H1 (cell line): ENCODE data around the gene AGBL1. TPM values are rescaled to one million over a fixed set of nuclear protein-coding genes. Genes with fewer than 3 reads are reported as not detected.

Source experiments
- CTCF ChIA-PET: fragments of 300-600 bp; sonication (Branson Sonifier 250); formaldehyde crosslinking; loops from one replicate; lab custom pipeline; 2021; ENCODE audit not compliant: partially characterized antibody; lab: Charles Lee
- POLR2A ChIA-PET: fragments of 300-600 bp; sonication (Branson Sonifier 250); formaldehyde crosslinking; loops from one replicate; lab custom pipeline; 2021; ENCODE audit warnings: inconsistent platforms; ENCODE audit not compliant: partially characterized antibody; lab: Charles Lee
- DNase-seq, 2 experiments: peaks; one replicate each; pipeline versions ENCODE4 v3.0.0 to v3.0.0-alpha.2; 2010 to 2022; ENCODE audit warnings: low spot score in 2 of 2, low read depth in 1 of 2, mixed read lengths in 1 of 2
- FAIRE-seq: peaks from 2 replicates; lab custom pipeline; 2011; peaks lifted over from hg19 to GRCh38; lab: Jason Lieb, UNC
- H2AFZ ChIP-seq: 2 replicates; pipeline ENCODE4 v1.8.1; 2012; ENCODE audit warnings: low read length, inconsistent platforms
- H2AK5ac ChIP-seq: 2 replicates; pipeline ENCODE4 v1.6.1; 2013; ENCODE audit warnings: low read depth, low read length
- H2BK120ac ChIP-seq: replicated peaks from 2 replicates; pipeline ENCODE3; 2013; ENCODE audit warnings: low read depth, low read length, inconsistent platforms
- H2BK12ac ChIP-seq: 2 replicates; pipeline ENCODE4 v1.6.1; 2013; ENCODE audit warnings: low read depth, low read length
- H2BK15ac ChIP-seq: 2 replicates; pipeline ENCODE4 v1.6.1; 2013; ENCODE audit warnings: low read length
- H2BK20ac ChIP-seq: 2 replicates; pipeline ENCODE4 v1.6.1; 2013; ENCODE audit warnings: low read length
- H2BK5ac ChIP-seq: 2 replicates; pipeline ENCODE4 v1.6.1; 2013; ENCODE audit warnings: low read depth, low read length
- H3K14ac ChIP-seq: 2 replicates; pipeline ENCODE4 v1.6.1; 2013; ENCODE audit warnings: inconsistent platforms; ENCODE audit not compliant: insufficient read length
- H3K18ac ChIP-seq: 2 replicates; pipeline ENCODE4 v1.6.1; 2013; ENCODE audit warnings: low read length; ENCODE audit errors: extremely low read depth
- H3K23ac ChIP-seq: 2 replicates; pipeline ENCODE4 v1.6.1; 2013; ENCODE audit warnings: inconsistent platforms; ENCODE audit not compliant: insufficient read length
- H3K23me2 ChIP-seq: 2 replicates; pipeline ENCODE4 v1.6.1; 2013; ENCODE audit warnings: low read depth, low read length
- H3K27ac ChIP-seq: 2 replicates; pipeline ENCODE4 v1.6.1; 2011; ENCODE audit warnings: low read depth, low read length, inconsistent platforms
- H3K27me3 ChIP-seq, 4 experiments: replicated peaks in 1 of 4; 1 replicate in 1 of 4; 2 replicates in 3 of 4; pipeline versions ENCODE4 v1.6.1 to v1.8.1; 2011 to 2013; ENCODE audit warnings: low read length in 3 of 4, mild to moderate bottlenecking in 3 of 4, inconsistent platforms in 2 of 4, mixed read lengths in 2 of 4, moderate library complexity in 1 of 4; ENCODE audit not compliant: control insufficient read depth in 3 of 4, insufficient read depth in 3 of 4; ENCODE audit errors: extremely low read depth in 1 of 4
- H3K36me3 ChIP-seq, 4 experiments: 2 replicates each; pipeline versions ENCODE4 v1.6.1 to v1.8.1; 2011 to 2013; ENCODE audit warnings: mild to moderate bottlenecking in 4 of 4, low read length in 3 of 4, moderate library complexity in 2 of 4, control low read depth in 1 of 4, inconsistent platforms in 1 of 4; ENCODE audit not compliant: insufficient read depth in 4 of 4, control insufficient read depth in 2 of 4
- H3K4ac ChIP-seq: replicated peaks from 2 replicates; pipeline ENCODE3; 2013; ENCODE audit warnings: low read length, low read depth, mixed read lengths, inconsistent platforms; ENCODE audit not compliant: insufficient read length
- H3K4me1 ChIP-seq, 4 experiments: replicated peaks in 1 of 4; 1 replicate in 1 of 4; 2 replicates in 3 of 4; pipeline versions ENCODE4 v1.6.1 to v1.8.1; 2011 to 2013; ENCODE audit warnings: low read length in 3 of 4, inconsistent platforms in 2 of 4, mixed read lengths in 1 of 4; ENCODE audit not compliant: insufficient read depth in 4 of 4, control insufficient read depth in 3 of 4
- H3K4me2 ChIP-seq, 2 experiments: 2 replicates each; pipeline versions ENCODE4 v1.6.1 to v1.8.1; 2011 to 2013; ENCODE audit warnings: low read depth in 2 of 2, low read length in 2 of 2, control low read depth in 1 of 2, inconsistent platforms in 1 of 2, mild to moderate bottlenecking in 1 of 2; ENCODE audit not compliant: insufficient read depth in 1 of 2
- H3K4me3 ChIP-seq, 4 experiments: fragments of 200-600, 300-600 bp in 1 of 4; sonication (generic), shearing (Covaris generic), sonication (Bioruptor Twin) in 1 of 4; 2 replicates each; pipeline versions ENCODE4 v1.5.1 to v1.8.1; 2011 to 2016; ENCODE audit warnings: low read length in 4 of 4, low read depth in 3 of 4, control low read depth in 2 of 4, inconsistent platforms in 2 of 4, mild to moderate bottlenecking in 2 of 4, mixed read lengths in 1 of 4, moderate library complexity in 1 of 4; ENCODE audit not compliant: insufficient read depth in 2 of 4; ENCODE audit errors: extremely low read depth in 1 of 4
- H3K56ac ChIP-seq: replicated peaks from 2 replicates; pipeline ENCODE3; 2013; ENCODE audit warnings: low read depth, mild to moderate bottlenecking, mixed read lengths, low read length, inconsistent platforms; ENCODE audit not compliant: insufficient read length
- H3K79me1 ChIP-seq: 2 replicates; pipeline ENCODE4 v1.6.1; 2013; ENCODE audit warnings: low read depth, low read length, control low read depth
- H3K79me2 ChIP-seq, 2 experiments: 2 replicates each; pipeline versions ENCODE4 v1.6.1 to v1.8.1; 2012 to 2013; ENCODE audit warnings: low read length in 2 of 2, mild to moderate bottlenecking in 2 of 2, inconsistent platforms in 1 of 2; ENCODE audit not compliant: insufficient read depth in 2 of 2, control insufficient read depth in 1 of 2
- H3K9ac ChIP-seq, 4 experiments: replicated peaks in 1 of 4; 1 replicate in 1 of 4; 2 replicates in 3 of 4; pipeline versions ENCODE4 v1.6.1 to v1.8.1; 2011 to 2013; ENCODE audit warnings: low read depth in 3 of 4, low read length in 3 of 4, control low read depth in 2 of 4, mild to moderate bottlenecking in 2 of 4, moderate library complexity in 2 of 4, inconsistent platforms in 1 of 4; ENCODE audit errors: extremely low read depth in 1 of 4
- H3K9me3 ChIP-seq, 2 experiments: 2 replicates each; pipeline versions ENCODE4 v1.6.1 to v1.8.1; 2012 to 2013; ENCODE audit warnings: mild to moderate bottlenecking in 2 of 2, moderate library complexity in 2 of 2, control low read depth in 1 of 2, inconsistent platforms in 1 of 2, low read depth in 1 of 2, low read length in 1 of 2, mixed read lengths in 1 of 2; ENCODE audit not compliant: insufficient read depth in 2 of 2
- H4K20me1 ChIP-seq, 2 experiments: replicated peaks in 1 of 2; 2 replicates each; pipeline versions ENCODE3 to v1.8.1; 2011 to 2013; ENCODE audit warnings: inconsistent platforms in 2 of 2, low read length in 2 of 2, mild to moderate bottlenecking in 1 of 2; ENCODE audit not compliant: insufficient read depth in 2 of 2, control insufficient read depth in 1 of 2
- H4K5ac ChIP-seq: 2 replicates; pipeline ENCODE4 v1.6.1; 2013; ENCODE audit warnings: low read length, low read depth, mixed read lengths, inconsistent platforms; ENCODE audit not compliant: insufficient read length
- H4K8ac ChIP-seq: 2 replicates; pipeline ENCODE4 v1.8.0; 2013; ENCODE audit warnings: mild to moderate bottlenecking, moderate library complexity, low read length, inconsistent platforms; ENCODE audit not compliant: insufficient read depth; ENCODE audit errors: extremely low read depth
- H4K91ac ChIP-seq: replicated peaks from 2 replicates; pipeline ENCODE3; 2013; ENCODE audit warnings: low read length, mixed read lengths, inconsistent platforms; ENCODE audit not compliant: insufficient read length
- ASH2L ChIP-seq: fragments of 200-600, 300-600 bp; sonication (generic); IDR thresholded peaks from one replicate; pipeline ENCODE4 v1.7.1; 2017; ENCODE audit warnings: low read length
- CREB1 ChIP-seq: IDR thresholded peaks from 2 replicates; pipeline ENCODE4 v1.6.1; 2012; ENCODE audit warnings: inconsistent platforms
- JUND ChIP-seq: IDR thresholded peaks from 2 replicates; pipeline ENCODE4 v1.6.1; 2011; ENCODE audit warnings: mild to moderate bottlenecking, improper control_type of control experiment, low read length
- POU5F1 ChIP-seq: IDR thresholded peaks from 2 replicates; pipeline ENCODE4 v1.6.1; 2011; ENCODE audit warnings: low read depth, mild to moderate bottlenecking, low read length, moderate library complexity
- SIN3A ChIP-seq, 2 experiments: IDR thresholded peaks in 1 of 2; conservative IDR thresholded peaks in 1 of 2; 2 replicates each; pipeline ENCODE4 v1.6.1; 2011 to 2012; ENCODE audit warnings: low read length in 2 of 2, improper control_type of control experiment in 1 of 2, low read depth in 1 of 2, mild to moderate bottlenecking in 1 of 2
- SUZ12 ChIP-seq: fragments of 200-600 bp; sonication (generic); IDR thresholded peaks from 2 replicates; pipeline ENCODE4 v1.6.1; 2012; ENCODE audit warnings: mild to moderate bottlenecking, inconsistent platforms, low read length, moderate library complexity, mixed read lengths
- TBP ChIP-seq: IDR thresholded peaks from 2 replicates; pipeline ENCODE4 v1.6.1; 2011; ENCODE audit warnings: low read depth, low read length, improper control_type of control experiment
- WGBS, 2 experiments: shearing (Covaris generic) in 1 of 2; methylation state at CpG; one replicate each; pipeline versions ENCODE4 v1.1.6 to v1.1.7; 2013 to 2015; ENCODE audit warnings: low lambda C conversion rate in 2 of 2, mixed read lengths in 2 of 2, inconsistent platforms in 1 of 2, low coverage in 1 of 2, missing lambda C conversion rate in 1 of 2; ENCODE audit not compliant: insufficient replicate concordance in 2 of 2, insufficient coverage in 1 of 2, insufficient read length in 1 of 2; ENCODE audit errors: extremely low coverage in 1 of 2, missing lambda C conversion rate in 1 of 2; 5-methylcytosine and 5-hydroxymethylcytosine counted together
- polyA plus RNA-seq, 7 experiments: library from polyadenylated mRNA; depleted of rRNA in 3 of 7; stranded (reverse) in 5 of 7; unstranded in 2 of 7; fragments of >200 nt in 5 of 7; fragments of 200-250 nt in 2 of 7; gene quantifications; 1 replicate in 5 of 7; 2 replicates in 1 of 7; 4 replicates in 1 of 7; pipeline versions ENCODE4 v1.2.1 to v1.2.3, GENCODE V29; 2011 to 2013; ENCODE audit warnings: missing spikeins in 2 of 7, mixed read lengths in 2 of 7
- total RNA-seq: library from RNA; stranded (reverse); fragmentation: NEBNext Ultra II Directional; extraction: Animal tissue kit (Norgen Biotek cat#: 25700); gene quantifications from 2 replicates; pipeline ENCODE4 v1.2.1, GENCODE V29; 2021

AGBL1 gene
- total and polyA plus RNA-seq, 2 of the 8 experiments (the other 6 are each of a cell fraction or from before 2014, with no cell fraction given) = not detected

DNA sequence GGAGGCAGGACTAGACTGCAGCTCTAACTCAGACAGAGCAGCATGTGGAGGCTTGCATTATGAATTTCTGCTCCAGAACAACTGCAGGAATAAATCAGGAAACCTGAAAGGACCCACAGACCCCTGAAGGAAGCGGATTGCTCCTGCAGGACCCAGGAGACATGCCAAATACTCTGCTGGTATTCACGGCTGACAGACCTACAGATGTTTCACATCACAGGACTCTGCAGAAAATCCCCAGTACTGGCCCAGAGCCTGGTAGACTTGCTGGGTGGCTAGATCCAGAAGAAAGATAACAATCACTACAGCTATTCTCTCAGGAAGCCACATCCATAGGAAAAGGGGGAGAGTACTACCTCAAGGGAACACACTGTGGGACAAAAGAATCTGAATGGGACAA, 942.1 kb downstream of the AGBL1 start:
- H3K4me1 ChIP-seq = no peaks in the 10 kb centered on the region
- CTCF ChIA-PET = interaction anchor here (0.5 kb wide), 1 partner anchor 9 kb away, joined by 4 read pairs; no protein-coding TSS in a partner anchor
- H2AFZ ChIP-seq = no peak overlapping the region

More for the DNA sequence above, 942.1 kb downstream of the AGBL1 start:
- H2BK15ac ChIP-seq = no peak overlapping the region
- H3K27me3 ChIP-seq = no peaks in the 10 kb centered on the region
- H4K5ac ChIP-seq = no peak overlapping the region
- H3K27ac ChIP-seq = no peak overlapping the region
- no peaks in the 10 kb centered on the region for H3K79me1 ChIP-seq
- H3K9ac ChIP-seq = no peak overlapping the region
- H3K9me3 ChIP-seq = no peaks in the 10 kb centered on the region
- H3K14ac ChIP-seq = no peak overlapping the region
- H3K4me2 ChIP-seq = no peak overlapping the region
- DNase-seq (no peak), FAIRE-seq (no peak)
- no peaks in the 10 kb centered on the region for H3K79me2 ChIP-seq
- WGBS, 2 experiments = 90% methylated on average over 2 of the region's 2 CpGs; no CpG with 5 or more reads in 1 of the 2 experiments
- no peak overlapping the region for H4K91ac ChIP-seq
- no peak overlapping the region for H3K4ac ChIP-seq
- H2BK5ac ChIP-seq = no peak overlapping the region
- no peak overlapping the region for H2BK20ac ChIP-seq
- H3K36me3 ChIP-seq = no peaks in the 10 kb centered on the region
- no peak overlapping the region for H2AK5ac ChIP-seq
- H3K23ac ChIP-seq = no peak overlapping the region
- H3K23me2 ChIP-seq = no peaks in the 10 kb centered on the region
- no peak overlapping the region for H2BK120ac ChIP-seq
- H3K56ac ChIP-seq = no peak overlapping the region
- no peak overlapping the region for H3K4me3 ChIP-seq
- H3K18ac ChIP-seq = no peak overlapping the region
- no peaks in the 10 kb centered on the region for H4K20me1 ChIP-seq
- H2BK12ac ChIP-seq = no peak overlapping the region
- TF ChIP-seq JUND = no peak
- TF ChIP-seq POU5F1 = no peak
- TF ChIP-seq TBP = no peak
- TF ChIP-seq ASH2L = no peak
- TF ChIP-seq SIN3A (conservative IDR thresholded peaks at IDR 0.05 in 1 of 2, IDR thresholded peaks at IDR 0.05 in 1 of 2; ENCODE audit: low read depth in 1 of 2, low read length in 2 of 2) = no peak
- TF ChIP-seq CREB1 = no peak
- no peak for TF ChIP-seq SUZ12
- POLR2A ChIA-PET = no interaction called here
- H4K8ac ChIP-seq = no peak overlapping the region
